IMR-90 (cell line): ENCODE measurements around the gene EIF4G3. TPM values are rescaled to one million over a fixed set of nuclear protein-coding genes. Genes with fewer than 3 reads are reported as not detected.

Source experiments
- ATAC-seq: fragments of 200-7000 bp; cut with Tn5 transposase; 2 replicates; pipeline ENCODE4 v1.9.1; 2020; ENCODE audit warnings: low read depth, mild to moderate bottlenecking, moderate library complexity
- BruUV-seq: library from RNA; stranded (reverse); fragments of 400-500 nt; replicated peaks from 2 replicates; lab custom pipeline; 2021; lab: Mats Ljungman, UMichigan
- CTCF ChIA-PET: fragments of 300-600 bp; formaldehyde crosslinking; extraction: SDS; loops from one replicate; lab custom pipeline; 2021; ENCODE audit warnings: antibody characterized with exemption; lab: Yijun Ruan, JAX
- POLR2A ChIA-PET: fragments of 300-600 bp; sonication (Branson Sonifier 250); formaldehyde crosslinking; loops from one replicate; lab custom pipeline; 2022; ENCODE audit warnings: antibody characterized with exemption; ENCODE audit not compliant: unreplicated experiment; lab: Charles Lee
- DNase-seq: peaks from one replicate; pipeline ENCODE4 v3.0.0; 2013
- H2AFZ ChIP-seq: replicated peaks from 2 replicates; pipeline ENCODE3; 2013; ENCODE audit warnings: low read length, mild to moderate bottlenecking; ENCODE audit not compliant: poor library complexity
- H2AK5ac ChIP-seq: 2 replicates; pipeline ENCODE4 v1.6.1; 2013; ENCODE audit warnings: low read depth, low read length, inconsistent platforms
- H2AK9ac ChIP-seq: replicated peaks from 2 replicates; pipeline ENCODE3; 2013; ENCODE audit warnings: mild to moderate bottlenecking, low read depth, low read length, moderate library complexity; ENCODE audit not compliant: poor library complexity
- H2BK120ac ChIP-seq: 2 replicates; pipeline ENCODE4 v1.6.1; 2013; ENCODE audit warnings: low read depth, low read length, inconsistent platforms
- H2BK15ac ChIP-seq: 3 replicates; pipeline ENCODE4 v1.6.1; 2013; ENCODE audit warnings: low read depth, low read length, inconsistent platforms
- H2BK20ac ChIP-seq: 2 replicates; pipeline ENCODE4 v1.6.1; 2013; ENCODE audit warnings: low read depth, mild to moderate bottlenecking, inconsistent platforms, low read length, moderate library complexity
- H2BK5ac ChIP-seq: 2 replicates; pipeline ENCODE4 v1.6.1; 2013; ENCODE audit warnings: mild to moderate bottlenecking, low read depth, low read length, inconsistent platforms; ENCODE audit not compliant: poor library complexity, severe bottlenecking
- H3K14ac ChIP-seq: replicated peaks from 2 replicates; pipeline ENCODE4 v1.6.1; 2013; ENCODE audit warnings: low read depth, low read length, inconsistent platforms
- H3K18ac ChIP-seq: 2 replicates; pipeline ENCODE4 v1.6.1; 2013; ENCODE audit warnings: low read depth, low read length, control low read depth
- H3K23ac ChIP-seq: 2 replicates; pipeline ENCODE4 v1.6.1; 2013; ENCODE audit warnings: low read depth, low read length, inconsistent platforms
- H3K27ac ChIP-seq: 2 replicates; pipeline ENCODE4 v1.5.1; 2013; ENCODE audit warnings: mild to moderate bottlenecking, control low read depth, low read length; ENCODE audit not compliant: insufficient read depth
- H3K27me3 ChIP-seq: 2 replicates; pipeline ENCODE4 v1.6.1; 2013; ENCODE audit warnings: low read length; ENCODE audit not compliant: control insufficient read depth, insufficient read depth
- H3K36me3 ChIP-seq: 2 replicates; pipeline ENCODE4 v1.6.1; 2013; ENCODE audit warnings: low read length, mixed read lengths; ENCODE audit not compliant: control insufficient read depth, insufficient read depth
- H3K4ac ChIP-seq: 2 replicates; pipeline ENCODE4 v1.6.1; 2013; ENCODE audit warnings: low read depth, low read length, inconsistent platforms
- H3K4me1 ChIP-seq: 2 replicates; pipeline ENCODE4 v1.6.1; 2013; ENCODE audit warnings: low read length, mixed read lengths; ENCODE audit not compliant: control insufficient read depth, insufficient read depth
- H3K4me2 ChIP-seq: 2 replicates; pipeline ENCODE4 v1.6.1; 2013; ENCODE audit warnings: low read depth, mild to moderate bottlenecking, control low read depth, low read length, moderate library complexity
- H3K4me3 ChIP-seq: 2 replicates; pipeline ENCODE4 v1.5.1; 2013; ENCODE audit warnings: low read depth, mild to moderate bottlenecking, control low read depth, low read length, moderate library complexity; ENCODE audit not compliant: insufficient read depth
- H3K56ac ChIP-seq: 2 replicates; pipeline ENCODE4 v1.6.1; 2013; ENCODE audit warnings: low read length, inconsistent platforms; ENCODE audit not compliant: insufficient read depth; ENCODE audit errors: extremely low read depth
- H3K79me1 ChIP-seq, 2 experiments: 2 replicates each; pipeline ENCODE4 v1.6.1; 2013; ENCODE audit warnings: low read length in 2 of 2, inconsistent platforms in 1 of 2, low read depth in 1 of 2
- H3K9ac ChIP-seq: 2 replicates; pipeline ENCODE4 v1.6.1; 2013; ENCODE audit warnings: low read depth, low read length, control low read depth
- H3K9me1 ChIP-seq: 2 replicates; pipeline ENCODE4 v1.6.1; 2013; ENCODE audit warnings: low read length, inconsistent platforms; ENCODE audit not compliant: insufficient read depth
- H3K9me3 ChIP-seq: 2 replicates; pipeline ENCODE4 v1.6.1; 2013; ENCODE audit warnings: low read length; ENCODE audit not compliant: control insufficient read depth, insufficient read depth
- H4K20me1 ChIP-seq: 2 replicates; pipeline ENCODE4 v1.6.1; 2013; ENCODE audit warnings: low read length, inconsistent platforms; ENCODE audit not compliant: insufficient read depth
- H4K5ac ChIP-seq: 2 replicates; pipeline ENCODE4 v1.6.1; 2013; ENCODE audit warnings: mild to moderate bottlenecking, low read depth, low read length, control low read depth
- H4K8ac ChIP-seq, 2 experiments: 2 replicates each; pipeline ENCODE4 v1.6.1; 2013; ENCODE audit warnings: low read depth in 2 of 2, low read length in 2 of 2, control low read depth in 1 of 2, inconsistent platforms in 1 of 2
- H4K91ac ChIP-seq: 2 replicates; pipeline ENCODE4 v1.6.1; 2013; ENCODE audit warnings: low read depth, low read length, inconsistent platforms; ENCODE audit not compliant: insufficient read depth
- MAZ ChIP-seq: IDR thresholded peaks from 2 replicates; pipeline ENCODE4 v1.6.1; 2012; ENCODE audit warnings: low read depth, mild to moderate bottlenecking, low read length, improper control_type of control experiment, moderate library complexity, borderline replicate concordance
- POLR2A ChIP-seq: IDR thresholded peaks from 2 replicates; pipeline ENCODE4 v1.6.1; 2012; ENCODE audit warnings: mild to moderate bottlenecking, low read depth, low read length
- RCOR1 ChIP-seq: IDR thresholded peaks from 2 replicates; pipeline ENCODE4 v1.6.1; 2012; ENCODE audit warnings: mild to moderate bottlenecking, low read length, improper control_type of control experiment; ENCODE audit not compliant: insufficient replicate concordance
- WGBS, 2 experiments: methylation state at CpG; one replicate each; pipeline versions ENCODE4 v1.1.5 to v1.1.7; 2013; ENCODE audit warnings: missing lambda C conversion rate in 2 of 2; ENCODE audit not compliant: insufficient read length in 1 of 2; ENCODE audit errors: extremely low coverage in 2 of 2; 5-methylcytosine and 5-hydroxymethylcytosine counted together
- dilution Hi-C: fragments of 300-500 bp; cut with HindIII; formaldehyde crosslinking; loops from one replicate; pipeline ENCODE4 v1.14.3; 2018; ENCODE audit warnings: low sequenced_read_pairs; ENCODE audit not compliant: unreplicated experiment
- in situ Hi-C: fragments of 300-500 bp; cut with MboI; formaldehyde crosslinking; loops from 3 replicates; pipeline ENCODE4 v1.14.3; 2019; ENCODE audit warnings: low sequenced_read_pairs, inconsistent platforms, mixed read lengths
- intact Hi-C: fragments of 100-400 bp; cut with micrococcal nuclease; formaldehyde crosslinking; loops from 2 replicates; pipeline ENCODE4 v1.10.0; 2022
- polyA plus RNA-seq, 3 experiments: library from polyadenylated mRNA; depleted of rRNA; stranded (reverse); fragments of >200 nt; gene quantifications; 2 replicates each; pipeline ENCODE4 v1.2.3, GENCODE V29; 2012; ENCODE audit warnings: low replicate concordance in 1 of 3
- total RNA-seq: library from RNA; depleted of rRNA; stranded (reverse); fragments of >200 nt; gene quantifications from 2 replicates; pipeline ENCODE4 v1.2.3, GENCODE V29; 2012
- TF ChIP-seq, protein P1 (sequence below): fragments of 150-350 bp; IDR thresholded peaks from 2 replicates; pipeline ENCODE4 v1.6.1; 2017; ENCODE audit warnings: mild to moderate bottlenecking, antibody characterized with exemption, low read length, low read depth

EIF4G3 gene
- total and polyA plus RNA-seq, 2 of the 4 experiments (the other 2 are of a cell fraction) = 25.8 to 49.2 TPM

DNA sequence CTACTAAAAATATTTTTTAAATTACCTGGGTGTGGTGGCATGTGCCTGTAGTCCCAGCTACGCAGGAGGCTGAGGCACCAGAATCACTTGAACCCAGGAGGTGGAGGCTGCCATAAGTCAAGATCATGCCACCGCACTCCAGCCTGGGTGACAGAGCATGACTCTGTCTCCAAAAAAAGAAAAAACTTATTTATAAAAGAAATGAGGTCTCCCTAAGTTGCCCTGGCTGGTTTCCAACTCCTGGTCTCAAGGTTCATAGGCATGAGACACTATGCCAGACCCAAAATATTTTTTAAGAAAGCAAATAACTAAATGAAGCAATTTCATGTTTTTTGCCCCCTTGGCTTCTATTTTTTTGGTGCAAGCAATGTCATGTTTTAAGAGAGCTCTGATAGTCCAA lies 32.9 kb downstream of the EIF4G3 start:
- H2AK5ac ChIP-seq = no peak overlapping the region
- H2AK9ac ChIP-seq = no peak overlapping the region
- no peaks in the 10 kb centered on the region for H3K9me3 ChIP-seq
- H2AFZ ChIP-seq = no peak overlapping the region
- no peak overlapping the region for H4K5ac ChIP-seq
- intact Hi-C loops = no loop called here
- no peak overlapping the region for H3K4me2 ChIP-seq
- peaks cover 12% of the 10 kb centered on the region for H3K36me3 ChIP-seq
- H3K9ac ChIP-seq = no peak overlapping the region
- no TSS peak for BruUV-seq
- no peak overlapping the region for H3K56ac ChIP-seq
- H3K79me1 ChIP-seq = peaks cover 40 to 83% of the 10 kb centered on the region in 2 experiments
- in situ Hi-C loops = no loop called here
- H3K14ac ChIP-seq = no peak overlapping the region
- H4K20me1 ChIP-seq = peaks cover 6% of the 10 kb centered on the region
- H3K18ac ChIP-seq = no peak overlapping the region
- H2BK120ac ChIP-seq = no peak overlapping the region
- no CpG with 5 or more reads among the region's 2 CpGs for WGBS, 2 experiments
- no peak overlapping the region for H3K4ac ChIP-seq
- ChIA-PET POLR2A (no interaction called here), CTCF (no interaction called here)
- no peak overlapping the region for H4K91ac ChIP-seq
- ATAC-seq (no peak), DNase-seq (no peak)
- H3K27ac ChIP-seq = no peak overlapping the region
- H3K9me1 ChIP-seq = peaks cover 19% of the 10 kb centered on the region
- H3K23ac ChIP-seq = no peak overlapping the region
- dilution Hi-C loops = no loop called here
- no peak overlapping the region for H3K4me3 ChIP-seq
- H4K8ac ChIP-seq = no peak overlapping the region
- no peaks in the 10 kb centered on the region for H3K27me3 ChIP-seq
- no peak overlapping the region for H2BK15ac ChIP-seq
- H2BK5ac ChIP-seq = no peak overlapping the region
- no peak for TF ChIP-seq POLR2A
- TF ChIP-seq, protein P1, sequence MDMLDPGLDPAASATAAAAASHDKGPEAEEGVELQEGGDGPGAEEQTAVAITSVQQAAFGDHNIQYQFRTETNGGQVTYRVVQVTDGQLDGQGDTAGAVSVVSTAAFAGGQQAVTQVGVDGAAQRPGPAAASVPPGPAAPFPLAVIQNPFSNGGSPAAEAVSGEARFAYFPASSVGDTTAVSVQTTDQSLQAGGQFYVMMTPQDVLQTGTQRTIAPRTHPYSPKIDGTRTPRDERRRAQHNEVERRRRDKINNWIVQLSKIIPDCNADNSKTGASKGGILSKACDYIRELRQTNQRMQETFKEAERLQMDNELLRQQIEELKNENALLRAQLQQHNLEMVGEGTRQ = no peak
- no peak for TF ChIP-seq RCOR1
- TF ChIP-seq MAZ = no peak
- H2BK20ac ChIP-seq = no peak overlapping the region
- H3K4me1 ChIP-seq = peaks cover 4% of the 10 kb centered on the region
